NCI-H748 (cell line): ENCODE measurements around the gene AGAP1.

Experiments used
- DNase-seq: peaks from one replicate; lab custom pipeline; 2025; ENCODE audit not compliant: unreplicated experiment; lab: John Stamatoyannopoulos, UW

Gene AGAP1

GRCh38 chr2:235898766-235899165 is 404.9 kb downstream of the AGAP1 start:
- no peak for DNase-seq

GRCh38 chr2:235900631-235901030 is 406.8 kb downstream of the AGAP1 start:
- DNase-seq = no peak

- DNase-seq = no peak
These were observed 407.4 kb downstream of the AGAP1 start for GRCh38 chr2:235901243-235901642.

- no peak for DNase-seq
These were observed 410.1 kb downstream of the AGAP1 start for GRCh38 chr2:235903782-235904584.

GRCh38 chr2:235904585-235904931 is 410.7 kb downstream of the AGAP1 start:
- no peak for DNase-seq

GRCh38 chr2:235908826-235909225 is 415.0 kb downstream of the AGAP1 start:
- DNase-seq = no peak

GRCh38 chr2:235909358-235909757 is 415.5 kb downstream of the AGAP1 start:
- no peak for DNase-seq

GRCh38 chr2:235910067-235910466 is 416.2 kb downstream of the AGAP1 start:
- no peak for DNase-seq

- no peak for DNase-seq
These were observed 417.3 kb downstream of the AGAP1 start for GRCh38 chr2:235911125-235911524.

- no peak for DNase-seq
These were observed 417.9 kb downstream of the AGAP1 start for GRCh38 chr2:235911633-235912233.

- DNase-seq = no peak
These were observed 420.9 kb downstream of the AGAP1 start for GRCh38 chr2:235914756-235915155.

GRCh38 chr2:235917506-235917905 is 423.7 kb downstream of the AGAP1 start:
- peak; percentile 94 for DNase-seq

- DNase-seq = no peak
These were observed 425.0 kb downstream of the AGAP1 start for GRCh38 chr2:235918876-235919275.

GRCh38 chr2:235920216-235920865 is 426.5 kb downstream of the AGAP1 start:
- DNase-seq = no peak

- no peak for DNase-seq
These were observed 427.8 kb downstream of the AGAP1 start for GRCh38 chr2:235921508-235922191.

- no peak for DNase-seq
These were observed 429.0 kb downstream of the AGAP1 start for GRCh38 chr2:235922839-235923238.

GRCh38 chr2:235923859-235924674 is 430.2 kb downstream of the AGAP1 start:
- no peak for DNase-seq

GRCh38 chr2:235924675-235925063 is 430.8 kb downstream of the AGAP1 start:
- DNase-seq = no peak

- no peak for DNase-seq
These were observed 431.5 kb downstream of the AGAP1 start for GRCh38 chr2:235925250-235925919.

GRCh38 chr2:235926229-235926628 is 432.4 kb downstream of the AGAP1 start:
- DNase-seq = no peak
